Lower leg skin (tissue), 3 donors: ENCODE data around the gene PM20D1.

Source experiments
- POLR2A ChIP-seq, 2 donors: fragments of 450-650 bp; IDR thresholded peaks; one replicate each; pipeline ENCODE4 v1.6.1; 2016 to 2017; ENCODE audit warnings: antibody characterized with exemption in 2 of 2, mild to moderate bottlenecking in 1 of 2, moderate library complexity in 1 of 2
- TF ChIP-seq, protein P1 (sequence below), 3 donors: fragments of 450-650 bp; IDR thresholded peaks; one replicate each; pipeline ENCODE4 v1.5.1; 2016; ENCODE audit warnings: antibody characterized with exemption in 3 of 3, mild to moderate bottlenecking in 3 of 3, moderate library complexity in 2 of 3

DNA sequence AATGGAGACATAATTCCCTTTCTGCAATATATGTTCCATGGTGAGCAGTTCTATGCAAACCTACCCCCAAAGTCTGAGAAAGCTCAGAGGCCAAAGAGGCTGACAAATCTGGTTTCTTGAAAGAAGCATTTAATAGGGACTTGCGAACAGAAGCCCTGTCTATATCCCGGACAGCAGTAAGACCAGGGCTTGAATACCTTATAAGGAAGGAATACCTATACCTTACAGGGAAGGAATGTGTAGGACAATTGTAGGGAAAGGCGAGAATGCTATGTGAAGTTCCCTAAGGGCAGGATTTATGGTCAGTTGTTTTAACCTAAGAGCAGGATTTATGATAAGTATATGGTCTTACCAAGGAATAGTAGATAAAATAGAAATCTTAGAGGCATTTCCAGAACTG lies 31.9 kb downstream of the PM20D1 start:
- TF ChIP-seq, protein P1, sequence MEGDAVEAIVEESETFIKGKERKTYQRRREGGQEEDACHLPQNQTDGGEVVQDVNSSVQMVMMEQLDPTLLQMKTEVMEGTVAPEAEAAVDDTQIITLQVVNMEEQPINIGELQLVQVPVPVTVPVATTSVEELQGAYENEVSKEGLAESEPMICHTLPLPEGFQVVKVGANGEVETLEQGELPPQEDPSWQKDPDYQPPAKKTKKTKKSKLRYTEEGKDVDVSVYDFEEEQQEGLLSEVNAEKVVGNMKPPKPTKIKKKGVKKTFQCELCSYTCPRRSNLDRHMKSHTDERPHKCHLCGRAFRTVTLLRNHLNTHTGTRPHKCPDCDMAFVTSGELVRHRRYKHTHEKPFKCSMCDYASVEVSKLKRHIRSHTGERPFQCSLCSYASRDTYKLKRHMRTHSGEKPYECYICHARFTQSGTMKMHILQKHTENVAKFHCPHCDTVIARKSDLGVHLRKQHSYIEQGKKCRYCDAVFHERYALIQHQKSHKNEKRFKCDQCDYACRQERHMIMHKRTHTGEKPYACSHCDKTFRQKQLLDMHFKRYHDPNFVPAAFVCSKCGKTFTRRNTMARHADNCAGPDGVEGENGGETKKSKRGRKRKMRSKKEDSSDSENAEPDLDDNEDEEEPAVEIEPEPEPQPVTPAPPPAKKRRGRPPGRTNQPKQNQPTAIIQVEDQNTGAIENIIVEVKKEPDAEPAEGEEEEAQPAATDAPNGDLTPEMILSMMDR (IDR thresholded peaks at IDR 0.05): no peak
- no peak for TF ChIP-seq POLR2A (IDR thresholded peaks at IDR 0.05)
